K562 (cell line): Measurements from ENCODE around the gene WDR76.

Source experiments
- CBX8 ChIP-seq: fragments of 200-600 bp; sonication (generic); IDR thresholded peaks from 2 replicates; pipeline ENCODE4 v1.6.1; 2012; ENCODE audit warnings: borderline replicate concordance, mixed run types, low read depth, mild to moderate bottlenecking, moderate library complexity, mixed read lengths, low read length, control low read depth, inconsistent platforms; ENCODE audit not compliant: poor library complexity, severe bottlenecking; ENCODE audit errors: extremely low read depth
- CTCF ChIP-seq, 3 experiments: IDR thresholded peaks in 2 of 3; conservative IDR thresholded peaks in 1 of 3; 2 replicates each; pipeline ENCODE4 v1.5.1; 2011 to 2012; ENCODE audit warnings: low read length in 3 of 3, mild to moderate bottlenecking in 3 of 3, control low read depth in 2 of 3, improper control_type of control experiment in 1 of 3, inconsistent platforms in 1 of 3, low read depth in 1 of 3, mixed read lengths in 1 of 3, moderate library complexity in 1 of 3; ENCODE audit not compliant: insufficient read depth in 2 of 3
- DDX20 ChIP-seq: fragments of 450-650 bp; IDR thresholded peaks from 2 replicates; pipeline ENCODE4 v1.6.1; 2016; ENCODE audit warnings: missing genetic modification characterization, low read depth, mild to moderate bottlenecking, missing compliant biosample characterization, moderate library complexity
- HLTF ChIP-seq: fragments of 450-650 bp; IDR thresholded peaks from 2 replicates; pipeline ENCODE4 v1.6.1; 2016
- MTA1 ChIP-seq: fragments of 450-650 bp; IDR thresholded peaks from 2 replicates; pipeline ENCODE4 v1.6.1; 2017; ENCODE audit warnings: borderline replicate concordance
- PML ChIP-seq: IDR thresholded peaks from 2 replicates; pipeline ENCODE4 v1.6.1; 2012; ENCODE audit warnings: low read length, inconsistent platforms
- PYGO2 ChIP-seq: fragments of 450-650 bp; IDR thresholded peaks from 2 replicates; pipeline ENCODE4 v1.6.1; 2016; ENCODE audit warnings: mild to moderate bottlenecking, missing genetic modification characterization, moderate library complexity, missing compliant biosample characterization
- ZNF512 ChIP-seq: IDR thresholded peaks from 2 replicates; pipeline ENCODE4 v1.6.1; 2016; ENCODE audit warnings: missing genetic modification characterization, missing compliant biosample characterization
- ZNF766 ChIP-seq: fragments of 200-800 bp; sonication (Bioruptor generic); conservative IDR thresholded peaks from 2 replicates; pipeline ENCODE4 v1.6.1; 2016; ENCODE audit warnings: missing genetic modification characterization, missing compliant biosample characterization
- TF ChIP-seq, protein P1 (sequence below): sonication (generic); formaldehyde crosslinking; IDR thresholded peaks from 2 replicates; pipeline ENCODE4 v1.5.0; 2020; ENCODE audit warnings: missing genetic modification reagents

- TF ChIP-seq DDX20 (tag), result no peak
- TF ChIP-seq ZNF512 (tag), result no peak
- TF ChIP-seq ZNF766 (CRISPR knock-in tag), result no peak
- TF ChIP-seq, protein P1, sequence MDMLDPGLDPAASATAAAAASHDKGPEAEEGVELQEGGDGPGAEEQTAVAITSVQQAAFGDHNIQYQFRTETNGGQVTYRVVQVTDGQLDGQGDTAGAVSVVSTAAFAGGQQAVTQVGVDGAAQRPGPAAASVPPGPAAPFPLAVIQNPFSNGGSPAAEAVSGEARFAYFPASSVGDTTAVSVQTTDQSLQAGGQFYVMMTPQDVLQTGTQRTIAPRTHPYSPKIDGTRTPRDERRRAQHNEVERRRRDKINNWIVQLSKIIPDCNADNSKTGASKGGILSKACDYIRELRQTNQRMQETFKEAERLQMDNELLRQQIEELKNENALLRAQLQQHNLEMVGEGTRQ, result no peak
- no peak for TF ChIP-seq HLTF
- no peak for TF ChIP-seq CBX8
- TF ChIP-seq MTA1, result no peak
- TF ChIP-seq PYGO2 (tag), result no peak
- no peak for TF ChIP-seq PML
- TF ChIP-seq CTCF (IDR thresholded peaks at IDR 0.05 in 2 of 3, conservative IDR thresholded peaks at IDR 0.05 in 1 of 3; ENCODE audit: insufficient read depth in 2 of 3, low read depth in 1 of 3, low read length in 3 of 3), result no peak
Measured at GRCh38 chr15:43867096-43867495, 40.3 kb downstream of the WDR76 start.
